OCI-LY7 (cell line): Measurements from ENCODE around the gene GDA. TPM values are rescaled to one million over a fixed set of nuclear protein-coding genes. Genes with fewer than 3 reads are reported as not detected.

Experiments used
- BruUV-seq: library from RNA; stranded (reverse); fragments of 400-500 nt; replicated peaks from 2 replicates; lab custom pipeline; 2021; lab: Mats Ljungman, UMichigan
- CTCF ChIA-PET: fragments of 300-600 bp; sonication (Branson Sonifier 250); formaldehyde crosslinking; loops from one replicate; lab custom pipeline; 2022; ENCODE audit warnings: antibody characterized with exemption; ENCODE audit not compliant: unreplicated experiment; lab: Charles Lee
- POLR2A ChIA-PET: fragments of 300-600 bp; sonication (Branson Sonifier 250); formaldehyde crosslinking; loops from one replicate; lab custom pipeline; 2022; ENCODE audit warnings: antibody characterized with exemption; lab: Charles Lee
- DNase-seq: peaks from one replicate; pipeline ENCODE4 v3.0.0-alpha.2; 2015; ENCODE audit warnings: low spot score
- H2AFZ ChIP-seq: fragments of 200-600 bp; sonication (generic), shearing (Covaris generic); 2 replicates; pipeline ENCODE4 v1.6.1; 2014; ENCODE audit warnings: mild to moderate bottlenecking, antibody characterized with exemption, low read length, moderate library complexity
- H3K27ac ChIP-seq: fragments of 200-600 bp; sonication (generic); 2 replicates; pipeline ENCODE4 v1.5.1; 2014; ENCODE audit warnings: mixed run types, low read depth, mild to moderate bottlenecking, moderate library complexity, low read length, inconsistent platforms; ENCODE audit not compliant: poor library complexity, severe bottlenecking
- H3K36me3 ChIP-seq: fragments of 200-600 bp; sonication (generic); 2 replicates; pipeline ENCODE4 v1.6.1; 2014; ENCODE audit warnings: mild to moderate bottlenecking, antibody characterized with exemption, low read length, moderate library complexity, mixed read lengths; ENCODE audit not compliant: insufficient read depth
- H3K4me1 ChIP-seq: fragments of 200-600 bp; sonication (generic); 2 replicates; pipeline ENCODE4 v1.5.1; 2014; ENCODE audit warnings: mild to moderate bottlenecking, low read length; ENCODE audit not compliant: insufficient read depth, poor library complexity, severe bottlenecking
- H3K4me2 ChIP-seq: fragments of 200-600 bp; sonication (generic); 2 replicates; pipeline ENCODE4 v1.6.1; 2014; ENCODE audit warnings: mild to moderate bottlenecking, low read length
- H3K4me3 ChIP-seq: fragments of 200-600 bp; sonication (generic); 2 replicates; pipeline ENCODE4 v1.5.1; 2014; ENCODE audit warnings: mild to moderate bottlenecking, low read depth, low read length; ENCODE audit not compliant: poor library complexity, severe bottlenecking
- H3K79me2 ChIP-seq: fragments of 200-600 bp; sonication (generic); 2 replicates; pipeline ENCODE4 v1.6.1; 2016; ENCODE audit warnings: low read depth, mild to moderate bottlenecking, low read length, moderate library complexity, mixed read lengths; ENCODE audit not compliant: insufficient read depth
- H3K9me2 ChIP-seq: fragments of 200-600 bp; sonication (generic); 2 replicates; pipeline ENCODE4 v1.6.1; 2016; ENCODE audit warnings: mild to moderate bottlenecking, low read length, mixed read lengths; ENCODE audit not compliant: insufficient read depth
- H3K9me3 ChIP-seq: fragments of 200-600 bp; sonication (generic); 2 replicates; pipeline ENCODE4 v1.6.1; 2014; ENCODE audit warnings: mild to moderate bottlenecking, mixed run types, low read length, mixed read lengths
- H4K20me1 ChIP-seq: fragments of 200-600 bp; sonication (generic); 2 replicates; pipeline ENCODE4 v1.6.1; 2014; ENCODE audit warnings: mild to moderate bottlenecking, antibody characterized with exemption, low read length, moderate library complexity, mixed read lengths; ENCODE audit not compliant: insufficient read depth
- CTCF ChIP-seq: fragments of 200-600 bp; sonication (generic); conservative IDR thresholded peaks from 2 replicates; pipeline ENCODE4 v1.5.1; 2014; ENCODE audit warnings: mild to moderate bottlenecking, antibody characterized with exemption, low read length, moderate library complexity, mixed read lengths
- EZH2phosphoT487 ChIP-seq: fragments of 200-600 bp; sonication (generic); IDR thresholded peaks from 2 replicates; pipeline ENCODE4 v1.6.1; 2018; ENCODE audit warnings: low read depth, borderline replicate concordance, mild to moderate bottlenecking, mixed run types, antibody characterized with exemption, low read length, moderate library complexity, mixed read lengths
- intact Hi-C: fragments of 100-400 bp; cut with micrococcal nuclease; formaldehyde crosslinking; loops from one replicate; pipeline ENCODE4 v1.10.0; 2022; ENCODE audit not compliant: unreplicated experiment
- total RNA-seq, 2 experiments: library from RNA; depleted of rRNA in 1 of 2; stranded (reverse); fragments of >200 nt in 1 of 2; shearing (Covaris generic) in 1 of 2; gene quantifications; 2 replicates each; pipeline ENCODE4 v1.2.3, GENCODE V29; 2014 to 2022

GDA gene
- total RNA-seq, 2 experiments from 2014 or later: not detected

- no peak for DNase-seq
- Histone ChIP-seq H3K79me2 (no peaks in the 10 kb centered on the region), H3K36me3 (no peaks in the 10 kb centered on the region), H2AFZ (no peak overlapping the region), H3K9me3 (no peaks in the 10 kb centered on the region), H3K27ac (no peak overlapping the region), H4K20me1 (no peaks in the 10 kb centered on the region), H3K9me2 (no peaks in the 10 kb centered on the region), H3K4me1 (no peaks in the 10 kb centered on the region), H3K4me2 (no peak overlapping the region), H3K4me3 (no peak overlapping the region)
- CTCF ChIA-PET: no interaction called here
- no TSS peak for BruUV-seq
- no peak for TF ChIP-seq EZH2phosphoT487
- TF ChIP-seq CTCF: no peak
- intact Hi-C loops: loop anchor here (5.0 kb wide), 1 partner anchor 70 kb away; no protein-coding TSS in a partner anchor
- POLR2A ChIA-PET: interaction anchor here (0.5 kb wide), 1 partner anchor 23 kb away, joined by 3 read pairs; no protein-coding TSS in a partner anchor
Measured at GRCh38 chr9:72202009-72202408, 52.8 kb downstream of the GDA start.

- Histone ChIP-seq H3K9me3 (no peaks in the 10 kb centered on the region), H3K27ac (no peak overlapping the region), H4K20me1 (no peaks in the 10 kb centered on the region), H3K79me2 (no peaks in the 10 kb centered on the region), H3K36me3 (no peaks in the 10 kb centered on the region), H3K4me2 (no peak overlapping the region), H3K4me1 (no peaks in the 10 kb centered on the region), H3K9me2 (no peaks in the 10 kb centered on the region), H3K4me3 (no peak overlapping the region), H2AFZ (no peak overlapping the region)
- ChIA-PET CTCF (no interaction called here), POLR2A (interaction anchor here (0.6 kb wide), 1 partner anchor 631 kb away, joined by 4 read pairs; no protein-coding TSS in a partner anchor)
- TF ChIP-seq EZH2phosphoT487: no peak
- peak; percentile 74 for TF ChIP-seq CTCF
- DNase-seq: peak; percentile 18
- BruUV-seq: no TSS peak
- intact Hi-C loops: loop anchor here (5.0 kb wide), 1 partner anchor 69 kb away; no protein-coding TSS in a partner anchor
Measured at GRCh38 chr9:72203205-72203803, 54.1 kb downstream of the GDA start.

GRCh38 chr9:72204062-72204461 lies 54.8 kb downstream of the GDA start:
- no peak for TF ChIP-seq CTCF
- TF ChIP-seq EZH2phosphoT487: no peak
- Histone ChIP-seq H3K27ac (no peak overlapping the region), H4K20me1 (no peaks in the 10 kb centered on the region), H3K4me2 (no peak overlapping the region), H3K9me3 (no peaks in the 10 kb centered on the region), H3K79me2 (no peaks in the 10 kb centered on the region), H3K36me3 (no peaks in the 10 kb centered on the region), H2AFZ (no peak overlapping the region), H3K4me1 (no peaks in the 10 kb centered on the region), H3K9me2 (no peaks in the 10 kb centered on the region), H3K4me3 (no peak overlapping the region)
- no TSS peak for BruUV-seq
- DNase-seq: no peak
- intact Hi-C loops: loop anchor here (5.0 kb wide), 1 partner anchor 68 kb away; no protein-coding TSS in a partner anchor
- ChIA-PET CTCF (no interaction called here), POLR2A (interaction anchor here (0.6 kb wide), 1 partner anchor 8 kb away, joined by 3 read pairs; no protein-coding TSS in a partner anchor)
